Fibroblast of pulmonary artery (primary cell): ENCODE measurements around the gene SH3GL2.

Experiments used
- DNase-seq: peaks from one replicate; pipeline ENCODE4 v3.0.0-alpha.2; 2010; ENCODE audit warnings: low read depth
- H3K4me3 ChIP-seq: replicated peaks from 2 replicates; pipeline ENCODE4 v1.5.1; 2011; ENCODE audit warnings: low read depth, mild to moderate bottlenecking, control low read depth, low read length, moderate library complexity
- CTCF ChIP-seq: IDR thresholded peaks from 2 replicates; pipeline ENCODE4 v1.5.1; 2011; ENCODE audit warnings: mild to moderate bottlenecking, control low read depth, low read length, inconsistent platforms; ENCODE audit errors: missing control alignments

Gene SH3GL2

DNA sequence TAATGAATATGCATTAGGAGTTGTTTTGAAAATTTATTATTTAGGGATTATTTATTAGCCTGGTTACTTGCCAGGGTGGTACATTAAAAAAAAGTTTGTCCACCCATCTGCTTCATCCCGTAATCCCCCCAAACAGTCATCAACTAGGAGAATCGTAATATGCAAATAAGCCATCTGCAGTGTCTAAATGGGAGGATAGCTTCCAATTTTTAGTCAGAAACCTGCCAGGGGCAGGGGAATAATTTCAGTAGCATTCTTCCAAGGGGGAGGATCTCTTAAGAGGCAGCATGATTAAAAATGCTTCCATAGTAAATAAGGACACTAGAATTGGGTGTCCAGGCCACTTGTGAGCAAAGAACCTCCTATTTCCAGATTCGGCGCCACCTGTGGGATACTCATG, 43.3 kb downstream of the SH3GL2 start:
- no peak for TF ChIP-seq CTCF
- no peak overlapping the region for H3K4me3 ChIP-seq
- DNase-seq, result no peak

- no peak for DNase-seq
- no peak for TF ChIP-seq CTCF
- no peak overlapping the region for H3K4me3 ChIP-seq
These were observed 43.9 kb downstream of the SH3GL2 start for GRCh38 chr9:17622749-17623148.

- no peak overlapping the region for H3K4me3 ChIP-seq
- TF ChIP-seq CTCF, result no peak
- no peak for DNase-seq
These were observed 45.1 kb downstream of the SH3GL2 start for GRCh38 chr9:17623965-17624364.

DNA sequence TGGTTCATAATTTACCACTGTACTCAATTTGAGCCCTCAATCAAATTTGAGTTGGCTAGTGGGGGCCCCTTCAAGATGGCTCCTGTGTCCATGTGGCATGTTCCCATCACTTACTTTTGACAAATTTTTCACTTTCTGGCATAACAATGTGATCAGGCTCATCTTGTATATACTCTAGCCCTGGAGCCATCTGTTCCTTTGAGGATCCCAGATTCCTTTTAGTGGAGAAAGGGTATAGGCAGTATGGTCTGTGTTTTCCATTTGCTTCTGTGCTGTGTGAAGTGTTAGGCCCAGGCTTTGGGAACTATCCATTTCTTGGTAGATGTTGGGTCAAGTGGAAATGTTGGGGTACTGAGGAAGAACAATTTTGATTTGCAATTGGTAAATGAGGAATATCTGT, 45.7 kb downstream of the SH3GL2 start:
- no peak overlapping the region for H3K4me3 ChIP-seq
- no peak for TF ChIP-seq CTCF
- DNase-seq, result no peak

DNA sequence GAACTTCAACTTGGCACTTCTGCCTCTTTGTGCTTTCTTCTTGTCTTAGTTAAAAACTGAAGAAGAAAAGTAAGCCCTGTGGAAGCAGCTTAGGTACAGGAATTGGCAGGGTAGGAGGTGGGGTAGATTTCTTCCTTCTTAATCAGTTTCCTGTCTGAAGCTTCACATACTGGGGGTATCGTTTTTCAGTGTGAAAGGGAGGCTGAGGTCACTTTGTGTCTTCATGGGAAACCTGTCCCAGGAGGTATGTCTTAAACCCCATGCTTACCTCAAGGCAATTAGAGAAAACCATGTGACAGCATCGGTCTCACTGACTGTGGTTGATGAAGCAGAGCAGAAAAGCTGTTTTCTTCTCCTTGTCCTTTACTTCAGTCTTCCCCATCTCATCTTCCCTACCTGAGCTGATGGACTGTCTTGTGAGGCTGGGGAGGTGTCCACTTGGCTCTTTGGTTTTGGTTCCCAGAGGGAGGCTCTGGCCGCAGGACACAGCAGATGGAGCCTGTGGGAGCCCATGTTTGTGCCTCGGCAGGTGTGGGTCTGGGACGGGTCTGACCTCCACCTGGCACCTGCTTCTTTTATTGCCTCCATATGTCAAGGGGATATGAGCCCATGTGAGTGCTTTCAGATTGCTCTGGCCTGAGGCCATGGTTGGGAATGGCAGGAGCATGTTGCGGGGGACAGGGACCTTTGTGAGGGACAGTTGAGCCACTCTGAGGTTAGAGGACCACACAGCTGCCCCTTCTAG, 47.0 kb downstream of the SH3GL2 start:
- no peak for TF ChIP-seq CTCF
- H3K4me3 ChIP-seq, result no peak overlapping the region
- no peak for DNase-seq

- DNase-seq, result no peak
- H3K4me3 ChIP-seq, result no peak overlapping the region
- TF ChIP-seq CTCF, result no peak
These were observed 48.8 kb downstream of the SH3GL2 start for GRCh38 chr9:17627641-17628040.

DNA sequence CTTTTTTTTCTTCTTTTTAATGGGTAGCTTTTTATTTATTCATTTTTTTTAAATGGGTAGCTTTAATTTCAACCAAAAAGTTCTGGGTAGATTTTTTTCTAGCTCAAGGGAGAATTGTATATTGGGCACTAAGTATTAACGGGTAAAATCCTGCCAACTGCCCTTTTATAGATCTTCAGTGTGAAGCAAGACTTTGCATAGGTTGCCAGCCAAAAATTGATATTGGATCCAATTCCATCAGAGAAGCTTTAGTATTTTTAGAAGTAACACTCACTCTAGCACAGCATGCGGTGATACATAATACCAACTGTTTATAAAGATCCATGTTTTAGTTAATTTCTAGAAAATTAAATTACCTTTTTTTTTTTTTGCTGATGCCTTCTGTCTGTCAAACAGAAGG, 49.8 kb downstream of the SH3GL2 start:
- no peak overlapping the region for H3K4me3 ChIP-seq
- no peak for DNase-seq
- TF ChIP-seq CTCF, result no peak
